Measurements from ENCODE around the gene UBASH3B. TPM values are rescaled to one million over a fixed set of nuclear protein-coding genes. Genes with fewer than 3 reads are reported as not detected.

Gene UBASH3B
- total RNA-seq, 1 experiment from 2014 or later: 9.4 TPM

GRCh38 chr11:122637541-122637940 lies 18.0 kb upstream of the UBASH3B start:
- H3K36me3 ChIP-seq: no peaks in the 10 kb centered on the region
- no peak for DNase-seq
- no peaks in the 10 kb centered on the region for H3K9me3 ChIP-seq
- H3K4me3 ChIP-seq: no peak overlapping the region
- no peaks in the 10 kb centered on the region for H3K27me3 ChIP-seq

GRCh38 chr11:122642472-122642922 lies 13.0 kb upstream of the UBASH3B start:
- peak overlapping the region; percentile 4; the same call in 1 of the 2 replicates for H3K4me3 ChIP-seq

GRCh38 chr11:122642971-122643370 lies 12.6 kb upstream of the UBASH3B start:
- H3K27me3 ChIP-seq: no peaks in the 10 kb centered on the region
- no peaks in the 10 kb centered on the region for H3K9me3 ChIP-seq
- H3K4me3 ChIP-seq: peak overlapping the region; percentile 4; the same call in 1 of the 2 replicates
- H3K36me3 ChIP-seq: no peaks in the 10 kb centered on the region
- peak; percentile 31 for DNase-seq

More at GRCh38 chr11:122642472-122642922, 13.0 kb upstream of the UBASH3B start:
- Histone ChIP-seq H3K27me3 (no peaks in the 10 kb centered on the region), H3K9me3 (no peaks in the 10 kb centered on the region), H3K36me3 (no peaks in the 10 kb centered on the region)
- DNase-seq: peak; percentile 81

GRCh38 chr11:122645847-122646246 lies 9.7 kb upstream of the UBASH3B start:
- Histone ChIP-seq H3K4me3 (no peak overlapping the region), H3K36me3 (no peaks in the 10 kb centered on the region), H3K9me3 (no peaks in the 10 kb centered on the region), H3K27me3 (no peaks in the 10 kb centered on the region)
- no peak for DNase-seq

- no peaks in the 10 kb centered on the region for H3K36me3 ChIP-seq
- peak; percentile 61 for DNase-seq
- H3K27me3 ChIP-seq: no peaks in the 10 kb centered on the region
- no peak overlapping the region for H3K4me3 ChIP-seq
- no peaks in the 10 kb centered on the region for H3K9me3 ChIP-seq
Observed at GRCh38 chr11:122646549-122647340, 8.8 kb upstream of the UBASH3B start.

- Histone ChIP-seq H3K9me3 (no peaks in the 10 kb centered on the region), H3K36me3 (no peaks in the 10 kb centered on the region), H3K27me3 (no peaks in the 10 kb centered on the region), H3K4me3 (no peak overlapping the region)
- DNase-seq: no peak
Observed at GRCh38 chr11:122647736-122648275, 7.7 kb upstream of the UBASH3B start.

- no peak for DNase-seq
- Histone ChIP-seq H3K36me3 (no peaks in the 10 kb centered on the region), H3K4me3 (no peak overlapping the region), H3K27me3 (no peaks in the 10 kb centered on the region), H3K9me3 (no peaks in the 10 kb centered on the region)
Observed at GRCh38 chr11:122649116-122649515, 6.4 kb upstream of the UBASH3B start.

GRCh38 chr11:122650619-122651018 lies 4.9 kb upstream of the UBASH3B start:
- H3K4me3 ChIP-seq: no peak overlapping the region

GRCh38 chr11:122652495-122652894 lies 3.0 kb upstream of the UBASH3B start:
- no peaks in the 10 kb centered on the region for H3K27me3 ChIP-seq
- no peaks in the 10 kb centered on the region for H3K9me3 ChIP-seq
- H3K4me3 ChIP-seq: no peak overlapping the region
- DNase-seq: no peak
- H3K36me3 ChIP-seq: peaks cover 3% of the 10 kb centered on the region

More at GRCh38 chr11:122650619-122651018, 4.9 kb upstream of the UBASH3B start:
- no peak for DNase-seq
- H3K27me3 ChIP-seq: no peaks in the 10 kb centered on the region
- no peaks in the 10 kb centered on the region for H3K9me3 ChIP-seq
- no peaks in the 10 kb centered on the region for H3K36me3 ChIP-seq

GRCh38 chr11:122653916-122654585 lies 1.5 kb upstream of the UBASH3B start:
- H3K9me3 ChIP-seq: no peaks in the 10 kb centered on the region
- H3K27me3 ChIP-seq: no peaks in the 10 kb centered on the region
- DNase-seq: no peak
- peaks cover 13% of the 10 kb centered on the region for H3K36me3 ChIP-seq
- H3K4me3 ChIP-seq: no peak overlapping the region

GRCh38 chr11:122656073-122656630 lies 630 bp downstream of the UBASH3B start:
- peak; percentile 69 for DNase-seq
- peak overlapping the region; percentile 66 for H3K4me3 ChIP-seq
- H3K27me3 ChIP-seq: no peaks in the 10 kb centered on the region
- peaks cover 13% of the 10 kb centered on the region for H3K36me3 ChIP-seq
- no peaks in the 10 kb centered on the region for H3K9me3 ChIP-seq

GRCh38 chr11:122656631-122657101 lies 1.1 kb downstream of the UBASH3B start:
- Histone ChIP-seq H3K4me3 (peak overlapping the region; percentile 66), H3K27me3 (no peaks in the 10 kb centered on the region), H3K36me3 (peaks cover 13% of the 10 kb centered on the region), H3K9me3 (no peaks in the 10 kb centered on the region)
- DNase-seq: peak; percentile 33

GRCh38 chr11:122659676-122660554 lies 4.4 kb downstream of the UBASH3B start:
- DNase-seq: no peak
- H3K27me3 ChIP-seq: no peaks in the 10 kb centered on the region
- H3K4me3 ChIP-seq: no peak overlapping the region
- H3K36me3 ChIP-seq: peaks cover 23% of the 10 kb centered on the region
- H3K9me3 ChIP-seq: no peaks in the 10 kb centered on the region

- Histone ChIP-seq H3K27me3 (no peaks in the 10 kb centered on the region), H3K4me3 (no peak overlapping the region), H3K9me3 (no peaks in the 10 kb centered on the region), H3K36me3 (peaks cover 28% of the 10 kb centered on the region)
- peak; percentile 47 for DNase-seq
Observed at GRCh38 chr11:122661182-122661945, 5.8 kb downstream of the UBASH3B start.

GRCh38 chr11:122663056-122663740 lies 7.7 kb downstream of the UBASH3B start:
- Histone ChIP-seq H3K4me3 (no peak overlapping the region), H3K36me3 (peaks cover 25% of the 10 kb centered on the region), H3K27me3 (no peaks in the 10 kb centered on the region), H3K9me3 (no peaks in the 10 kb centered on the region)
- no peak for DNase-seq
